H1 (cell line): ENCODE measurements around the gene FUT2. TPM values are rescaled to one million over a fixed set of nuclear protein-coding genes. Genes with fewer than 3 reads are reported as not detected.

Experiments used
- CTCF ChIA-PET: fragments of 300-600 bp; sonication (Branson Sonifier 250); formaldehyde crosslinking; loops from one replicate; lab custom pipeline; 2021; ENCODE audit not compliant: partially characterized antibody; lab: Charles Lee
- POLR2A ChIA-PET: fragments of 300-600 bp; sonication (Branson Sonifier 250); formaldehyde crosslinking; loops from one replicate; lab custom pipeline; 2021; ENCODE audit warnings: inconsistent platforms; ENCODE audit not compliant: partially characterized antibody; lab: Charles Lee
- DNase-seq, 2 experiments: peaks; one replicate each; pipeline versions ENCODE4 v3.0.0 to v3.0.0-alpha.2; 2010 to 2022; ENCODE audit warnings: low spot score in 2 of 2, low read depth in 1 of 2, mixed read lengths in 1 of 2
- FAIRE-seq: peaks from 2 replicates; lab custom pipeline; 2011; peaks lifted over from hg19 to GRCh38; lab: Jason Lieb, UNC
- H2AFZ ChIP-seq: 2 replicates; pipeline ENCODE4 v1.8.1; 2012; ENCODE audit warnings: low read length, inconsistent platforms
- H2AK5ac ChIP-seq: 2 replicates; pipeline ENCODE4 v1.6.1; 2013; ENCODE audit warnings: low read depth, low read length
- H2BK120ac ChIP-seq: replicated peaks from 2 replicates; pipeline ENCODE3; 2013; ENCODE audit warnings: low read depth, low read length, inconsistent platforms
- H2BK12ac ChIP-seq: 2 replicates; pipeline ENCODE4 v1.6.1; 2013; ENCODE audit warnings: low read depth, low read length
- H2BK15ac ChIP-seq: 2 replicates; pipeline ENCODE4 v1.6.1; 2013; ENCODE audit warnings: low read length
- H2BK20ac ChIP-seq: 2 replicates; pipeline ENCODE4 v1.6.1; 2013; ENCODE audit warnings: low read length
- H2BK5ac ChIP-seq: 2 replicates; pipeline ENCODE4 v1.6.1; 2013; ENCODE audit warnings: low read depth, low read length
- H3K14ac ChIP-seq: 2 replicates; pipeline ENCODE4 v1.6.1; 2013; ENCODE audit warnings: inconsistent platforms; ENCODE audit not compliant: insufficient read length
- H3K18ac ChIP-seq: 2 replicates; pipeline ENCODE4 v1.6.1; 2013; ENCODE audit warnings: low read length; ENCODE audit errors: extremely low read depth
- H3K23ac ChIP-seq: 2 replicates; pipeline ENCODE4 v1.6.1; 2013; ENCODE audit warnings: inconsistent platforms; ENCODE audit not compliant: insufficient read length
- H3K23me2 ChIP-seq: 2 replicates; pipeline ENCODE4 v1.6.1; 2013; ENCODE audit warnings: low read depth, low read length
- H3K27ac ChIP-seq: 2 replicates; pipeline ENCODE4 v1.6.1; 2011; ENCODE audit warnings: low read depth, low read length, inconsistent platforms
- H3K27me3 ChIP-seq, 4 experiments: replicated peaks in 1 of 4; 1 replicate in 1 of 4; 2 replicates in 3 of 4; pipeline versions ENCODE4 v1.6.1 to v1.8.1; 2011 to 2013; ENCODE audit warnings: low read length in 3 of 4, mild to moderate bottlenecking in 3 of 4, inconsistent platforms in 2 of 4, mixed read lengths in 2 of 4, moderate library complexity in 1 of 4; ENCODE audit not compliant: control insufficient read depth in 3 of 4, insufficient read depth in 3 of 4; ENCODE audit errors: extremely low read depth in 1 of 4
- H3K36me3 ChIP-seq, 4 experiments: 2 replicates each; pipeline versions ENCODE4 v1.6.1 to v1.8.1; 2011 to 2013; ENCODE audit warnings: mild to moderate bottlenecking in 4 of 4, low read length in 3 of 4, moderate library complexity in 2 of 4, control low read depth in 1 of 4, inconsistent platforms in 1 of 4; ENCODE audit not compliant: insufficient read depth in 4 of 4, control insufficient read depth in 2 of 4
- H3K4ac ChIP-seq: replicated peaks from 2 replicates; pipeline ENCODE3; 2013; ENCODE audit warnings: low read length, low read depth, mixed read lengths, inconsistent platforms; ENCODE audit not compliant: insufficient read length
- H3K4me1 ChIP-seq, 4 experiments: replicated peaks in 1 of 4; 1 replicate in 1 of 4; 2 replicates in 3 of 4; pipeline versions ENCODE4 v1.6.1 to v1.8.1; 2011 to 2013; ENCODE audit warnings: low read length in 3 of 4, inconsistent platforms in 2 of 4, mixed read lengths in 1 of 4; ENCODE audit not compliant: insufficient read depth in 4 of 4, control insufficient read depth in 3 of 4
- H3K4me2 ChIP-seq, 2 experiments: 2 replicates each; pipeline versions ENCODE4 v1.6.1 to v1.8.1; 2011 to 2013; ENCODE audit warnings: low read depth in 2 of 2, low read length in 2 of 2, control low read depth in 1 of 2, inconsistent platforms in 1 of 2, mild to moderate bottlenecking in 1 of 2; ENCODE audit not compliant: insufficient read depth in 1 of 2
- H3K4me3 ChIP-seq, 4 experiments: fragments of 200-600, 300-600 bp in 1 of 4; sonication (generic), shearing (Covaris generic), sonication (Bioruptor Twin) in 1 of 4; 2 replicates each; pipeline versions ENCODE4 v1.5.1 to v1.8.1; 2011 to 2016; ENCODE audit warnings: low read length in 4 of 4, low read depth in 3 of 4, control low read depth in 2 of 4, inconsistent platforms in 2 of 4, mild to moderate bottlenecking in 2 of 4, mixed read lengths in 1 of 4, moderate library complexity in 1 of 4; ENCODE audit not compliant: insufficient read depth in 2 of 4; ENCODE audit errors: extremely low read depth in 1 of 4
- H3K56ac ChIP-seq: replicated peaks from 2 replicates; pipeline ENCODE3; 2013; ENCODE audit warnings: low read depth, mild to moderate bottlenecking, mixed read lengths, low read length, inconsistent platforms; ENCODE audit not compliant: insufficient read length
- H3K79me1 ChIP-seq: 2 replicates; pipeline ENCODE4 v1.6.1; 2013; ENCODE audit warnings: low read depth, low read length, control low read depth
- H3K79me2 ChIP-seq, 2 experiments: 2 replicates each; pipeline versions ENCODE4 v1.6.1 to v1.8.1; 2012 to 2013; ENCODE audit warnings: low read length in 2 of 2, mild to moderate bottlenecking in 2 of 2, inconsistent platforms in 1 of 2; ENCODE audit not compliant: insufficient read depth in 2 of 2, control insufficient read depth in 1 of 2
- H3K9ac ChIP-seq, 4 experiments: replicated peaks in 1 of 4; 1 replicate in 1 of 4; 2 replicates in 3 of 4; pipeline versions ENCODE4 v1.6.1 to v1.8.1; 2011 to 2013; ENCODE audit warnings: low read depth in 3 of 4, low read length in 3 of 4, control low read depth in 2 of 4, mild to moderate bottlenecking in 2 of 4, moderate library complexity in 2 of 4, inconsistent platforms in 1 of 4; ENCODE audit errors: extremely low read depth in 1 of 4
- H3K9me3 ChIP-seq, 2 experiments: 2 replicates each; pipeline versions ENCODE4 v1.6.1 to v1.8.1; 2012 to 2013; ENCODE audit warnings: mild to moderate bottlenecking in 2 of 2, moderate library complexity in 2 of 2, control low read depth in 1 of 2, inconsistent platforms in 1 of 2, low read depth in 1 of 2, low read length in 1 of 2, mixed read lengths in 1 of 2; ENCODE audit not compliant: insufficient read depth in 2 of 2
- H4K20me1 ChIP-seq, 2 experiments: replicated peaks in 1 of 2; 2 replicates each; pipeline versions ENCODE3 to v1.8.1; 2011 to 2013; ENCODE audit warnings: inconsistent platforms in 2 of 2, low read length in 2 of 2, mild to moderate bottlenecking in 1 of 2; ENCODE audit not compliant: insufficient read depth in 2 of 2, control insufficient read depth in 1 of 2
- H4K5ac ChIP-seq: 2 replicates; pipeline ENCODE4 v1.6.1; 2013; ENCODE audit warnings: low read length, low read depth, mixed read lengths, inconsistent platforms; ENCODE audit not compliant: insufficient read length
- H4K8ac ChIP-seq: 2 replicates; pipeline ENCODE4 v1.8.0; 2013; ENCODE audit warnings: mild to moderate bottlenecking, moderate library complexity, low read length, inconsistent platforms; ENCODE audit not compliant: insufficient read depth; ENCODE audit errors: extremely low read depth
- H4K91ac ChIP-seq: replicated peaks from 2 replicates; pipeline ENCODE3; 2013; ENCODE audit warnings: low read length, mixed read lengths, inconsistent platforms; ENCODE audit not compliant: insufficient read length
- CBX5 ChIP-seq: fragments of 300-800, 300-1000 bp; sonication (generic); IDR thresholded peaks from 2 replicates; pipeline ENCODE4 v1.7.1; 2016; ENCODE audit warnings: antibody characterized with exemption, low read length, low read depth
- CBX8 ChIP-seq: fragments of 300-800, 300-1000 bp; sonication (generic); IDR thresholded peaks from 2 replicates; pipeline ENCODE4 v1.7.1; 2016; ENCODE audit warnings: low read depth, low read length, borderline replicate concordance
- CHD1 ChIP-seq: IDR thresholded peaks from 2 replicates; pipeline ENCODE4 v1.6.1; 2012; ENCODE audit warnings: low read depth, low read length, improper control_type of control experiment
- CHD2 ChIP-seq: IDR thresholded peaks from 2 replicates; pipeline ENCODE4 v1.6.1; 2012; ENCODE audit warnings: low read length, improper control_type of control experiment
- JUND ChIP-seq: IDR thresholded peaks from 2 replicates; pipeline ENCODE4 v1.6.1; 2011; ENCODE audit warnings: mild to moderate bottlenecking, improper control_type of control experiment, low read length
- KDM4A ChIP-seq: IDR thresholded peaks from one replicate; pipeline ENCODE4 v1.7.1; 2012; ENCODE audit warnings: low read depth, mild to moderate bottlenecking, moderate library complexity, low read length, inconsistent platforms; ENCODE audit not compliant: severe bottlenecking
- KDM5A ChIP-seq: fragments of 200-600 bp; IDR thresholded peaks from 2 replicates; pipeline ENCODE4 v1.7.1; 2012; ENCODE audit warnings: mild to moderate bottlenecking, low read length, inconsistent platforms, mixed read lengths
- MAFK ChIP-seq: IDR thresholded peaks from 2 replicates; pipeline ENCODE4 v1.6.1; 2012; ENCODE audit warnings: low read depth, mild to moderate bottlenecking, improper control_type of control experiment, low read length
- RXRA ChIP-seq: IDR thresholded peaks from 2 replicates; pipeline ENCODE4 v1.6.1; 2011; ENCODE audit warnings: low read depth, mild to moderate bottlenecking, low read length, moderate library complexity; ENCODE audit not compliant: insufficient read depth
- SIRT6 ChIP-seq: IDR thresholded peaks from one replicate; pipeline ENCODE4 v1.7.1; 2012; ENCODE audit warnings: low read length, inconsistent platforms
- WGBS, 2 experiments: shearing (Covaris generic) in 1 of 2; methylation state at CpG; one replicate each; pipeline versions ENCODE4 v1.1.6 to v1.1.7; 2013 to 2015; ENCODE audit warnings: low lambda C conversion rate in 2 of 2, mixed read lengths in 2 of 2, inconsistent platforms in 1 of 2, low coverage in 1 of 2, missing lambda C conversion rate in 1 of 2; ENCODE audit not compliant: insufficient replicate concordance in 2 of 2, insufficient coverage in 1 of 2, insufficient read length in 1 of 2; ENCODE audit errors: extremely low coverage in 1 of 2, missing lambda C conversion rate in 1 of 2; 5-methylcytosine and 5-hydroxymethylcytosine counted together
- polyA plus RNA-seq, 7 experiments: library from polyadenylated mRNA; depleted of rRNA in 3 of 7; stranded (reverse) in 5 of 7; unstranded in 2 of 7; fragments of >200 nt in 5 of 7; fragments of 200-250 nt in 2 of 7; gene quantifications; 1 replicate in 5 of 7; 2 replicates in 1 of 7; 4 replicates in 1 of 7; pipeline versions ENCODE4 v1.2.1 to v1.2.3, GENCODE V29; 2011 to 2013; ENCODE audit warnings: missing spikeins in 2 of 7, mixed read lengths in 2 of 7
- total RNA-seq: library from RNA; stranded (reverse); fragmentation: NEBNext Ultra II Directional; extraction: Animal tissue kit (Norgen Biotek cat#: 25700); gene quantifications from 2 replicates; pipeline ENCODE4 v1.2.1, GENCODE V29; 2021
- TF ChIP-seq, protein P1 (sequence below): IDR thresholded peaks from 2 replicates; pipeline ENCODE4 v1.6.1; 2012; ENCODE audit warnings: low read length, inconsistent platforms

Gene FUT2
- total and polyA plus RNA-seq, 2 of the 8 experiments (the other 6 are each of a cell fraction or from before 2014, with no cell fraction given), result 5.0 to 5.6 TPM

DNA sequence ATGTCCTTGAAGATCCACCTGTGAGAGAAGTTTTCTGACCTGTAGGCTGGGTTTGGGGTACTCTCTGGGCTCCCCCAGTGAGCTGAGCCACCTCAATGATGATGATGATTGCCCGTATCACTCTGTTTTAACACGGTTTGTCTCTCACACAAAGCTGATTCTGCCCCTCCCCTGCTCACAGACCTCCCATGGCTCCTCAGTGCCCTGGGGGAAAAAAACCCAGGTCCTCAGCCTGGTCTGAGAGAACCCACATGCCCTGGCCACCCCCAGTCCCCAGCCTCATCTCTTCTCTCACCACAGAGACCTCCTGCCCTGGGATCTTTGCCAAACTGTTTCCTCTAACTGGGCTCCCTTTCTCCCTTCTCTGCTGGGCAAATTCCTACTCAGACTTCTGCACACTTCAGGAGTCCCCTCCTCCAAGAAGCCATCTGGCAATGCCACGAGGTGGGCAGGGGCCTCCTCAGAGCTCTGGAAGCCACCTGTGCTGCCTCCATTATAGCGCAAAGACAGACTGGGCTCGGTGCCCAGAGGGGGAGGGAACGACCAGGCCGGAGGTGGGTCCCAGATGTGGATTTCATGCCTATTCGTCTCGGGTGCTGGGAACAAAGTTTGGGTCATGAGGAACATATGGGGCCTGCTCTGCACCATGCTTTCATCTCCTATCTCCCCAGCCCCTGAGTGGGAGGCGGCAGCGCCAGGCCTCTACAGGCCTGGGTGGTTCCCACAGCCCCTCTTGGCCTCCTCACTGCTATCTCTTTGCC is 41.3 kb upstream of the FUT2 start:
- Histone ChIP-seq H4K91ac (no peak overlapping the region), H3K56ac (no peak overlapping the region), H2BK120ac (no peak overlapping the region), H3K4ac (no peak overlapping the region), H2BK12ac (no peak overlapping the region), H3K9me3 (0 out of 4 replicates have a peak, but pooled peaks cover 0 to 3% of the 10 kb centered on the region in 2 experiments), H2BK15ac (no peak overlapping the region), H3K27ac (no peak overlapping the region), H3K14ac (no peak overlapping the region), H3K4me1 (no peaks in the 10 kb centered on the region; a peak in 1 of 7 replicates), H3K79me2 (no peaks in the 10 kb centered on the region), H4K20me1 (no peaks in the 10 kb centered on the region), H3K36me3 (no peaks in the 10 kb centered on the region), H3K27me3 (no peaks in the 10 kb centered on the region), H3K79me1 (no peaks in the 10 kb centered on the region), H3K4me2 (no peak overlapping the region), H2BK5ac (no peak overlapping the region), H4K5ac (no peak overlapping the region), H3K23me2 (no peaks in the 10 kb centered on the region), H4K8ac (no peak overlapping the region), H3K9ac (no peak overlapping the region), H3K18ac (no peak overlapping the region), H2AK5ac (no peak overlapping the region), H2BK20ac (no peak overlapping the region), H2AFZ (no peak overlapping the region), H3K23ac (no peak overlapping the region), H3K4me3 (no peak overlapping the region)
- FAIRE-seq (no peak), DNase-seq (no peak)
- WGBS, 2 experiments, result 87% methylated on average over 10 of the region's 11 CpGs; no CpG with 5 or more reads in 1 of the 2 experiments
- CTCF ChIA-PET, result interaction anchor here (0.6 to 1.8 kb wide), 5 partner anchors 9 to 318 kb away, joined by 3 to 5 read pairs (median 3); partner anchors contain the start of gene CA11
- POLR2A ChIA-PET, result interaction anchor here (1.0 to 1.5 kb wide), 5 partner anchors 9 to 217 kb away, joined by 3 to 6 read pairs (median 3); partner anchors contain the start of genes CA11, IZUMO1 and PPP1R15A
- TF ChIP-seq CBX5, result no peak
- TF ChIP-seq, protein P1, sequence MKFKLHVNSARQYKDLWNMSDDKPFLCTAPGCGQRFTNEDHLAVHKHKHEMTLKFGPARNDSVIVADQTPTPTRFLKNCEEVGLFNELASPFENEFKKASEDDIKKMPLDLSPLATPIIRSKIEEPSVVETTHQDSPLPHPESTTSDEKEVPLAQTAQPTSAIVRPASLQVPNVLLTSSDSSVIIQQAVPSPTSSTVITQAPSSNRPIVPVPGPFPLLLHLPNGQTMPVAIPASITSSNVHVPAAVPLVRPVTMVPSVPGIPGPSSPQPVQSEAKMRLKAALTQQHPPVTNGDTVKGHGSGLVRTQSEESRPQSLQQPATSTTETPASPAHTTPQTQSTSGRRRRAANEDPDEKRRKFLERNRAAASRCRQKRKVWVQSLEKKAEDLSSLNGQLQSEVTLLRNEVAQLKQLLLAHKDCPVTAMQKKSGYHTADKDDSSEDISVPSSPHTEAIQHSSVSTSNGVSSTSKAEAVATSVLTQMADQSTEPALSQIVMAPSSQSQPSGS, result no peak
- TF ChIP-seq RXRA, result no peak
- TF ChIP-seq JUND, result no peak
- no peak for TF ChIP-seq SIRT6
- no peak for TF ChIP-seq CHD2
- TF ChIP-seq CBX8, result no peak
- TF ChIP-seq KDM4A, result no peak
- no peak for TF ChIP-seq MAFK
- no peak for TF ChIP-seq CHD1
- no peak for TF ChIP-seq KDM5A
